Measurements from ENCODE around the gene SYT12. TPM values are rescaled to one million over a fixed set of nuclear protein-coding genes. Genes with fewer than 3 reads are reported as not detected.

The SYT12 gene
- total and polyA plus RNA-seq, 2 donors (not counting 3 experiments of a cell fraction or from before 2014, with no cell fraction given): not detected

DNA sequence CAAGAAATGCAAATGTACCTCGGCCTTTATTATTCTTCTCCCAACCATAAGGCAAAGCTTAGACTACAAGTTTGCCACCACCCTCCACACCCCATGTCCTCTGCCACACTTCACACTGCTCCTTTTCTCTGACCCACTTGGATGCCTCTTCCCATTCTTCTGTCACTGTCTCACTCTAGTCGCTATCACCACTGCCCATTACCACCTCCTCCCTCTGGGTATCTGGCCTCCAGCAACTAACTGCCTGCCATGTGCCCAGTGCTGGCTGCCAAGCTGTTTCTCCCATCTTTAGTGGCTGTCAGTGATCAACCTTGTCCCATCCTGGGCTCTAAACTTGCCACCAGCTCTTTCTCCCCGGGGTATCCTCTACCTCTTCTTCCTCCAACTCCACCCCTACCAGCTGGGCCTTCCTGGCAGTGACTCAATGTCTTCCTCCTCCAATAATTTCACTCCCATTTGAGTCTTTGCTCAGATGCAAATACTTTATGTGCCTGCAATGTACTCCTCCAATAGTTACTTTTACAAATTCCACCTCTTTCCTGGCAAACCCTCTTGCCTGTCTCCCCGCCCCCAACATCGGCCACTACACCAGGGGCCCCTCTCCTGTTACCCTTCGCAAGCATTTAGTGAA lies 76.0 kb downstream of the SYT12 start:
- intact Hi-C loops (cut with micrococcal nuclease) (loop anchor here (5.0 kb wide), 1 partner anchor 68 kb away; no protein-coding TSS in a partner anchor), dilution Hi-C loops (cut with MboI; ENCODE audit: extremely low pct_ligation_motif_present, low sequenced_read_pairs) (no loop called here)
- no peaks in the 10 kb centered on the region for H3K9me1 ChIP-seq (replicated peaks; ENCODE audit: control insufficient read depth, extremely low read depth, insufficient read depth, low read length)
- peaks cover 0 to 2% of the 10 kb centered on the region in 2 experiments for H3K27me3 ChIP-seq (ENCODE audit: control insufficient read depth in 2 of 2, insufficient read depth in 2 of 2, low read length in 2 of 2)
- H3K4me2 ChIP-seq (ENCODE audit: insufficient read depth, low read length): no peak overlapping the region
- no TSS peak for BruUV-seq (replicated peaks)
- no peaks in the 10 kb centered on the region for H3K36me3 ChIP-seq (ENCODE audit: control insufficient read depth in 2 of 2, extremely low read depth in 1 of 2, insufficient read depth in 2 of 2, low read length in 2 of 2)
- DNase-seq (ENCODE audit: low read depth, low spot score) (no peak), FAIRE-seq (no peak)
- TF ChIP-seq FOS (IDR thresholded peaks at IDR 0.05; ENCODE audit: borderline replicate concordance, insufficient read depth, low read length) (no peak), MYC (IDR thresholded peaks at IDR 0.05; ENCODE audit: low read depth, low read length) (no peak), POLR2A (IDR thresholded peaks at IDR 0.05; ENCODE audit: low read depth, low read length) (no peak), GATA2 (IDR thresholded peaks at IDR 0.05; ENCODE audit: insufficient read depth, insufficient read length, low read depth, low read length) (no peak), JUN (IDR thresholded peaks at IDR 0.05; ENCODE audit: borderline replicate concordance, insufficient read depth, insufficient read length, low read depth) (no peak), POLR2AphosphoS5 (IDR thresholded peaks at IDR 0.05; ENCODE audit: insufficient read depth, low read depth, low read length) (no peak), EZH2 (IDR thresholded peaks at IDR 0.05; ENCODE audit: borderline replicate concordance, low read depth, low read length, severe bottlenecking) (no peak)
- TF ChIP-seq, protein P1, sequence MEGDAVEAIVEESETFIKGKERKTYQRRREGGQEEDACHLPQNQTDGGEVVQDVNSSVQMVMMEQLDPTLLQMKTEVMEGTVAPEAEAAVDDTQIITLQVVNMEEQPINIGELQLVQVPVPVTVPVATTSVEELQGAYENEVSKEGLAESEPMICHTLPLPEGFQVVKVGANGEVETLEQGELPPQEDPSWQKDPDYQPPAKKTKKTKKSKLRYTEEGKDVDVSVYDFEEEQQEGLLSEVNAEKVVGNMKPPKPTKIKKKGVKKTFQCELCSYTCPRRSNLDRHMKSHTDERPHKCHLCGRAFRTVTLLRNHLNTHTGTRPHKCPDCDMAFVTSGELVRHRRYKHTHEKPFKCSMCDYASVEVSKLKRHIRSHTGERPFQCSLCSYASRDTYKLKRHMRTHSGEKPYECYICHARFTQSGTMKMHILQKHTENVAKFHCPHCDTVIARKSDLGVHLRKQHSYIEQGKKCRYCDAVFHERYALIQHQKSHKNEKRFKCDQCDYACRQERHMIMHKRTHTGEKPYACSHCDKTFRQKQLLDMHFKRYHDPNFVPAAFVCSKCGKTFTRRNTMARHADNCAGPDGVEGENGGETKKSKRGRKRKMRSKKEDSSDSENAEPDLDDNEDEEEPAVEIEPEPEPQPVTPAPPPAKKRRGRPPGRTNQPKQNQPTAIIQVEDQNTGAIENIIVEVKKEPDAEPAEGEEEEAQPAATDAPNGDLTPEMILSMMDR (IDR thresholded peaks at IDR 0.05; ENCODE audit: extremely low read depth in 1 of 2, insufficient read depth in 1 of 2, low read depth in 1 of 2, low read length in 2 of 2): no peak
- TF ChIP-seq, protein P2, sequence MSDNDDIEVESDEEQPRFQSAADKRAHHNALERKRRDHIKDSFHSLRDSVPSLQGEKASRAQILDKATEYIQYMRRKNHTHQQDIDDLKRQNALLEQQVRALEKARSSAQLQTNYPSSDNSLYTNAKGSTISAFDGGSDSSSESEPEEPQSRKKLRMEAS (IDR thresholded peaks at IDR 0.05; ENCODE audit: insufficient read depth, insufficient read length): no peak
- H3K4me1 ChIP-seq (ENCODE audit: control insufficient read depth, extremely low read depth, insufficient read depth, low read length): peaks cover 4% of the 10 kb centered on the region
- H3K79me2 ChIP-seq (ENCODE audit: control insufficient read depth, insufficient read depth, low read length): no peaks in the 10 kb centered on the region
- H4K20me1 ChIP-seq (replicated peaks; ENCODE audit: control insufficient read depth, extremely low read depth, insufficient read depth, low read length): no peaks in the 10 kb centered on the region
- no peak overlapping the region for H3K27ac ChIP-seq (ENCODE audit: insufficient read depth, low read depth, low read length)
- no peaks in the 10 kb centered on the region for H3K9me3 ChIP-seq (replicated peaks; ENCODE audit: control insufficient read depth, insufficient read depth, low read length)
- H2AFZ ChIP-seq (ENCODE audit: low read depth, low read length): no peak overlapping the region
- H3K4me3 ChIP-seq (replicated peaks in 1 of 3; ENCODE audit: insufficient read depth in 1 of 3, low read depth in 1 of 3, low read length in 3 of 3): no peak overlapping the region
- ChIA-PET POLR2A (interaction anchor here (0.6 kb wide), 1 partner anchor 40 kb away, joined by 3 read pairs; no protein-coding TSS in a partner anchor), CTCF (interaction anchor here (0.8 to 1.4 kb wide), 3 partner anchors 16 to 28 kb away, joined by 3 to 5 read pairs (median 4); no protein-coding TSS in a partner anchor)
- H3K9ac ChIP-seq (replicated peaks; ENCODE audit: extremely low read depth, insufficient read depth, low read length): no peak overlapping the region
